Measurements from ENCODE around the gene RIMBP2.

The RIMBP2 gene

GRCh38 chr12:130425698-130426245, 290.3 kb downstream of the RIMBP2 start:
- no peak for TF ChIP-seq CTCF (IDR thresholded peaks at IDR 0.05; ENCODE audit: control insufficient read depth, insufficient read depth, low read depth, low read length, missing control alignments)
- H3K4me3 ChIP-seq (ENCODE audit: control insufficient read depth, low read depth, low read length): no peak overlapping the region
- no peak for DNase-seq (ENCODE audit: low read depth)

GRCh38 chr12:130424858-130425697, 291.0 kb downstream of the RIMBP2 start:
- no peak for DNase-seq (ENCODE audit: low read depth)
- no peak overlapping the region for H3K4me3 ChIP-seq (ENCODE audit: control insufficient read depth, low read depth, low read length)
- TF ChIP-seq CTCF (IDR thresholded peaks at IDR 0.05; ENCODE audit: control insufficient read depth, insufficient read depth, low read depth, low read length, missing control alignments): no peak

DNA sequence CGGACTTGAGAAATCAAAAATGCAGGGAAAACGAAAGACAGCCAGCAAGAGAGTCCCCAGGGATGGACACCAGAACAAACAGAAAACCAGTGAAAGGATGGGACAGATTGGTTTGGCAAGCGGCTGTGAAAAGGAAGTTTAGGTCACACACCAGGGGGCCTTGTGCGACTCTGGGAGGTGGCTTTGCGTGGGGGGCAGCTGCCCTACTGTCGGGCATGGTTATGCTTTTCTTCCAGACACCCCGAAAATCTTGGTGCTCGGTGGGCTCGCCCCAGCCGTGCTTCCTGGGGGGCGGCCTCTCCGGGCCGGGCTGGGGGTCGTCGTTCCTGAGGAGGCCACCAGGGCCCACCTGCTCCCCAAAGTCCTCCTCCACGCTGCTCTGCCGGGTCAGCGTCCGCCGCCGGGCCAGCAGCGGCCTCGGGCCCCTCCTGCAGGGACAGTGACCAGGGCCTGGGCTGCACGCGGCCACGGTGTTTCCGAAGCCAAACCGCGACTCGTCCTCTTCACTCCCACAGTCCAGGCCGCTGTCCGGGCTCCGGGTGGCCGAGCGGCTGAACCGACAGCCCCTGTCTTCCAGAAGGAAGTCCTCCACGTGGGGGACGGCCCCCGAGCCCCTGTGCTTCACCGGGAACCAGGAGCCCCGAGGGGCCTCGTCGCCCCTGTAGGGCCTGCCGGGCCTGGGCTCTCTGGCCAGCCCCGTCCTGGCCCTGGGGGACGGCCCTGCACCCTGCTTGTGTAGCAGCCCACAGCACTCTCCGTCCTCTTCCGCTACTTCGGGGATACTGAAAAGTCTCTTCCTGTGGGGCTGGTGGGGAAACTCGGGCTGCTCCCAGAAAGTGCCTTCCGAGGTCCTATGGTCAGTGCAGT, 291.9 kb downstream of the RIMBP2 start:
- no peak for TF ChIP-seq CTCF (IDR thresholded peaks at IDR 0.05; ENCODE audit: control insufficient read depth, insufficient read depth, low read depth, low read length, missing control alignments)
- DNase-seq (ENCODE audit: low read depth): no peak
- no peak overlapping the region for H3K4me3 ChIP-seq (ENCODE audit: control insufficient read depth, low read depth, low read length)

- DNase-seq (ENCODE audit: low read depth): no peak
- no peak overlapping the region for H3K4me3 ChIP-seq (ENCODE audit: control insufficient read depth, low read depth, low read length)
- no peak for TF ChIP-seq CTCF (IDR thresholded peaks at IDR 0.05; ENCODE audit: control insufficient read depth, insufficient read depth, low read depth, low read length, missing control alignments)
Measured at GRCh38 chr12:130423136-130423535, 293.0 kb downstream of the RIMBP2 start.

DNA sequence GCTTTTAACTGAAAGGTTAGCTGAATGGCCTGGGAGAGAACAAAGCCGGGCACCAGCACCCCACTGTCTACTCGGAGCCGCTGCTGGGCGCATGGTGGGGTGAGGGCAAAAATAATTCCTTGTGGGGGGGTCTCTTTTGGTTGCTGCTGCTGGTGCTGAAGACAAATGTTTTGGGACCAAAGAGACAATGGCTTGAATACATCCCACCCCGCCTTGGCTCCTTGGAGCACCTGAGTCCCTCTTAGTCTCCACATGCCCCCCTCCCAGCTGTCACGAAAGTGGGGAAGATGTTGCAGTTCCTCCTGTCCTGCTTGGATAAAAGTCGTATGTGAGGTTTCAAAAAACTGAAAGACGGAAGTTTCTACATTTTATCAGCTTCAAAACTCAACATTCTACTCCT, 293.4 kb downstream of the RIMBP2 start:
- no peak for DNase-seq (ENCODE audit: low read depth)
- no peak overlapping the region for H3K4me3 ChIP-seq (ENCODE audit: control insufficient read depth, low read depth, low read length)
- TF ChIP-seq CTCF (IDR thresholded peaks at IDR 0.05; ENCODE audit: control insufficient read depth, insufficient read depth, low read depth, low read length, missing control alignments): no peak

DNA sequence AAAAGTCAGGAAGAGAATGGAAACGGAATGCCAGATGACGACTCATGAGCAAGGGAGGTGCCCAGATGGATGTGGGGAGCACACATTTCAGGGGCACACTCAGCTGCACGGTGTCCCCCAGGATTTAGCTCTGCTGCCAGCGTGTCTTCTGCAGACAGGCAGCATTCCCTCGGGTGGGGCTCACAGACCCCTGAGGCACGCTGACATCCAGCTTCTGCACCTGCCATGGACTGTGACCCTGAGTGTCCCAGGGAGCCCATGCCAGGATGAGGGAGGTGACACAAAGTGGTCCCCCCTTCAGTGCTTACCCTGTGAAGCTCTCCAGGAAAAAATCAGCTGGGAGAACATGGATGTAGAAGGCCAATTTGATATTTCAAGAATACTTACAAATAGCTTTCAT, 294.2 kb downstream of the RIMBP2 start:
- DNase-seq (ENCODE audit: low read depth): no peak
- TF ChIP-seq CTCF (IDR thresholded peaks at IDR 0.05; ENCODE audit: control insufficient read depth, insufficient read depth, low read depth, low read length, missing control alignments): no peak

More for the DNA sequence above, 294.2 kb downstream of the RIMBP2 start:
- no peak overlapping the region for H3K4me3 ChIP-seq (ENCODE audit: control insufficient read depth, low read depth, low read length)

All from AG09309 (cell line).